ENCODE data around the gene CNOT11.

The CNOT11 gene

DNA sequence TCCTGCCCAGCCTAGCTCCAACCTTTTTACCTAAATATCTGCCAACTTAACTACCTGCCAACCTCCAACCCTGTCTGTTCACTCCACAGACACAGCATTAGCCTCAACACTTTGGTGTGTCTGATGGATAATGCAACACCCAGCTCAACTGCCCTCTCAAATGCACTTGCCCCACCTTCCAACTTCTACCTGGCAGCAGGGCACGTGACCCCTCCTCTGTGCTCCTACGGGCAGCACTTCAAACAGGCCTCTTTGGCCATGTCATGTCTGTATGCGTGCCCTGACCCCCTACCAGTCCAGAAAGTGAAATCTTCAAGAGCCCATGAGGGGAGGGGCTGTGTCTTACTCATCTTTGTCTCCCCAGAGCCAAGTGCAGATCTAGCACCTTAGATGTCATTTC is 30.3 kb downstream of the CNOT11 start:
- no peak for DNase-seq

DNA sequence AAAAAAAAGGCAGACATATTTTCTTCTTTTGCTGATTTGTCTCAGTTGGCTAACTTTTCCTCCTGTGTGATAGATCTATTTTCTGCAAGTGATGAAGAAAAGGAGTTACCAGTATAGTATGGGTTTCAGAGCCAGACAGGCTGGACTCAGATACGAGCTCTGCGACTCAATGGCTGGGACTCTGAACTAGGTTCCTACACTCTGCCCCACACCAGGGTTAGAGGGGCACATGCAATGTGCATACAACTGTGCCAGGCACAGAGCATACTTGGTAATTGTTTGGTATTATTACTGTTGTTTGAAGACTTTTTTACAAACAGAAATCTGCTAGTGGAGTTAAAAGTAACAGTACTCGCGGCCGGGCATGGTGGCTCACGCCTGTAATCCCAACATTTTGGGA is 34.0 kb downstream of the CNOT11 start:
- DNase-seq, result no peak

DNA sequence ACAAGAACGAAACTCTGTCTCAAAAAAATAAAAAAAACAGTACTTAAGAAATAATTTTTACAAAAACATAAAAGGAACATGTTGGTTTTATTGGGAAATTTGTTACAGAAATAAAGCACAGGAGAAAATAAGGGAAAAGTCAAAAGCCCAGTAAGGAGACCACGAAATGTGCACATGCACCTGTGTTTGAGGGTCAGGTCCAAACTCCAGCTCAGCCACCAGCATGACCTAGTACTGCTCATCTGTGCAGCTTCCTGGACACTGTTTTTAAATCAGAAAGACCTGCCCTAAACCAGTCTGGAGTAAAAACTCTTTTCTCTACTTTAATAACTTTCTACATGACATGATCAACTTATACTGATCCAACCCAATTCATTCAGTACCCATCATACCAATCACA is 34.6 kb downstream of the CNOT11 start:
- DNase-seq, result no peak

- DNase-seq, result no peak
Observed at GRCh38 chr2:101290711-101291110, 38.0 kb downstream of the CNOT11 start.

- DNase-seq, result no peak
Observed at GRCh38 chr2:101291973-101292372, 39.3 kb downstream of the CNOT11 start.

GRCh38 chr2:101293544-101293943 is 40.9 kb downstream of the CNOT11 start:
- no peak for DNase-seq

- DNase-seq, result no peak
Observed at GRCh38 chr2:101294861-101295260, 42.2 kb downstream of the CNOT11 start.

DNA sequence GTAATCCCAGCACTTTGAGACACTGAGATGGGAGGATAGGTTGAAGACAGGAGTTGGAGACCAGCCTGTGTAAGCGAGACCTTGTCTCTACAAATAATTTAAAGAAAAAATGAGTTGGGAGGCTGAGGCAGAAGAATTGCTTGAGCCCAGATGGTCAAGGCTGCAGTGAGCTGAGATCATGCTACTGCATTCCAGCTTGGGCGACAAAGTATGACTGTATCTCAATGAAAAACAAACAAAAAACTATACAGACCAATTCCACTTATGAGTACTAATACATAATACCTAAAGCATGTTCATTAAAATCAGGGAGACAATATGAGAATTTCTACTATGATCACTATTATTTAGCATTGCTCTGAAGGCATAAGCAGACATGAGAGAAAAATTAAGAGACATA is 43.2 kb downstream of the CNOT11 start:
- DNase-seq, result no peak

GRCh38 chr2:101296371-101296770 is 43.7 kb downstream of the CNOT11 start:
- DNase-seq, result no peak

GRCh38 chr2:101297383-101297782 is 44.7 kb downstream of the CNOT11 start:
- no peak for DNase-seq

- no peak for DNase-seq
Observed at GRCh38 chr2:101299604-101300003, 46.9 kb downstream of the CNOT11 start.

DNA sequence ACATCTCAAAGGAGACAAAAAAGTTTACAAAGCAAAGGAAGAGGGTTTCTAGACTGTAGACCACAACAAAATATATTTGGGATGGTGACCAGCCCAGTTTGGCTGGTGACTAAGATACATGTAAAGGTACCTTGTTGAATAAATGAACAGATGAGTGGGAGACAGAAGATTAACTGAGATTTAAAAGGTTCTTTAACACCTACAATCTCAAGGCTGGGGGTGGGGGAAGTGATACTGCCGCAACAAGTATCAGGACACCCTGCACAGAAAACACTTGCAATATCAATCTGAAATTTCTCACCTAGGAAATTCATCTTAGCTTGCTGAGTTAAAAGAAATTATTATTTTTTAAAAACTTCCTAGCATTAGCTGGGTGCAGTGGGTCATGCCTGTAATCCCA is 47.5 kb downstream of the CNOT11 start:
- no peak for DNase-seq

DNA sequence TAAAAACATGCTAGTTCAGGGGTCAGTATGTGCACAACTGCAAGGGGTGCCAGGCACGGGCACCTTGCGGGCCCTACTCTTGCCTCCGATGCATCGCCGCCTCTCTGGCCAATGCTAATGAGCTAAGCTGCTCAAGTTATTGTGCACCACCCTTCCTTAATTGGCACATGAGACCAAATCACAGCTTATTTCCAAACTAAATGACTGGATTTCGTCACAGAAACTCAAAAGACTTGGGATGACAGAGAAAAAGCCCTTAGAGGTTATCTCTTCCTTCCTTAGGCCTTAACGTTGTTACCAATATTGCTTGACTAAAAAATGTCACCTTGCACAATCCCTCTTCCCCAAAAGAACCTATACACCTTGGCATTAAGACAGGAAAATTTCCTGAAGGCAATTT is 48.1 kb downstream of the CNOT11 start:
- DNase-seq, result no peak

GRCh38 chr2:101302016-101302415 is 49.3 kb downstream of the CNOT11 start:
- no peak for DNase-seq

- no peak for DNase-seq
Observed at GRCh38 chr2:101303688-101304087, 51.0 kb downstream of the CNOT11 start.

DNA sequence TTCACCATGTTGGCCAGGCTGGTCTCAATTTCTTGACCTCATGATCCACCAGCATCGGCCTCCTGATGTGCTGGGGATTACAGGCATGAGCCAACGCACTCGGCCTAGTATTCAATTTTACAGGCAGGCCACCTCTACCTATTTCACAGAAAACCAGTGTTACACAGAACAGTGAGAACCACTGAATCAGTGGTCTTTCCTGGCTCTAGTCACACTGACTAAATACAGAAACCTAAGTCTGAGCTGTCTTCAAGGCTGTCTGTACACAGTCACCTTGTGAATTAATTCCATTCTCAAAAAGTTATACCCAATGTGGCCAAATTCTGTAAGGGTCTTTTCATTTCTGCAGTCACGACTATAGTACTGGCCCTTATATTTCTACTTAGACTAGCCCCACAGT is 52.3 kb downstream of the CNOT11 start:
- DNase-seq, result peak; percentile 63

DNA sequence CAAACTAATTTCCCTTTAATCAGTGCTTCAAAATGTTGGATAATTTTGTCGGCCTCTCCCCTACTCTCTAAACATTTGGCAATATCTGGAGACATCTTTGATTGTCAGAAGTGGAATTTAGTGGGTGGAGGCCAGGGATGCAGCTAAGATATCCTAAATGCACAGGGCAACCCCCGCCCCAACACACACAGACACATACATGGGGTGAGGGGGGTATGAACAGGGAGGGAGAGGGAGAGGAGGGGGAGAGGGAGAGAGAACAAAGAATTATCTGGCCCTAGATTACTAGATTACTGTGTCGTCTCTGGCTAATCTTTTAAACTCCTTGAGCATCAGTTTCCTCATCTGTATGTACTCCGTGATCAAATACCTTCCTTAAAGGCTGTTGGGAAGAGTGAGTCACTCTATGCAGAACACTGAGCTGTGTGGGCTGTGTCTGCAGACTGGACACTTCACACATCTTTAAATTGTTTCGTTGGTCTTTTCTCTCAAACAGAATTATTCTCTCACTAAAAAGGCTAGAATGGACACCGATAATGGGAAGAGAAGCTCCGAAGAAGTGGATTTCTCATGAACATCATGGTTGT is 52.9 kb downstream of the CNOT11 start:
- peak; percentile 33 for DNase-seq

DNA sequence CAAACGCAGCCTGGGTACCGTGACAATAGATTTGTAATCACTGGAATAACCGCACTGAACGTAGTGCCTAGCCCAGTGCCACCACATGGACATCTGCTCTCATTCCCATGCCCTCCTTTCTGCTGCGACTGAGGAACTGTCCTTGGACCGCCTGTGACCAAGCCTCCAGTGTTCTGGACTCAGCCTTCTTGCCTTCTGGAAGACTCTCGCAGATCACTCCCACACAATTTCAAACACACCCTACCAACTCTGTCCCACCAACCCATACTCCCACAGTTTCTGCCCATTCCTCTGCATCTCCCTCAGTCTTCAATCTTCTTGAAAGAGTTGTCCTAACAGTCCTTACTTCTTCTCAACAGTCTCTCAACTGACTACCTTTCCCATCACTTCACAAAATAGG is 53.7 kb downstream of the CNOT11 start:
- peak; percentile 15 for DNase-seq

- DNase-seq, result peak; percentile 66
Observed at GRCh38 chr2:101307503-101307902, 54.8 kb downstream of the CNOT11 start.

GRCh38 chr2:101307950-101308431 is 55.3 kb downstream of the CNOT11 start:
- DNase-seq, result peak; percentile 23

GRCh38 chr2:101308432-101309210 is 55.9 kb downstream of the CNOT11 start, which contains the start of gene RNF149:
TSS of gene RNF149 (minus strand) at chr2:101308701. CDS start at chr2:101308588, 113 bp downstream.
- peak; percentile 92 for DNase-seq

DNA sequence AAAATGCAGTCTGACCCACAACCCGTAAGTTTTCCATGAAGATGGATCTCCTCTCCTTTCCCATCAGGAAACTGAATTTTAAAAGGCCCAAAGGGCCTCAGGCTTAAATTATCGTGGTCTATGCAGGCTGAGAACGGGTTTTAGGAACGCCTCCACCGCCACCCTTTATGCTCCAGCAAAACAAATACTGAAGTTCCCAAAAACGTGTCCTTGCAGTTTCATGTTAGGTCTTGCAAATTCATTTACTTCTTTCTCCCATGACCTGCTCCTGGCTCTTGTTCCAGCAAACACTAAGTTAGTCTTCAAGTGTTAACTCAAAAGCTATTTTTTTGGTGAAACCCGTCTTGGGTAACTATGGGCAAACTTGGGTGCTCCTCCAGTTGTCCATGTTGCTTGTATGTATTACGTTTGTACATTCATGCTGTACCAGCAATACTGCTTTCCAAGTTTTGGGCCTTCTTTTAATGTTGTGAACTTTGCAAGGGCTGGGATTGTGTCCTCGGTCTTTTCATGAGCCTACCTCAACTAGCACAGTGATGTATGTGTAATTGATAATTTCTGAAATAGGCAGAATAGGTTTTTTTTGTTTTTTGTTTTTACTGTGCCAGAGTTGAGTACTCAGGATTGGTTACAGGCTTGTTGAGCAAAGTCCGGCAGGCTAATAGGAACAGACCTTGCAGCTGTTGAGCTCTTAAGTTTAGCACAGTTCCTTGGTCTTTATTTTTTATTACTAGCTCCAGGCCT is 57.6 kb downstream of the CNOT11 start:
- no peak for DNase-seq

- no peak for DNase-seq
Observed at GRCh38 chr2:101310834-101311695, 58.4 kb downstream of the CNOT11 start.

Data from activated CD4-positive, alpha-beta T cell treated with anti-CD3 and anti-CD28 coated beads, Interleukin-2, amount 50 U/mL, for 16 hours (primary cell).